K562 (cell line): Measurements from ENCODE around the gene VPS13D. TPM values are rescaled to one million over a fixed set of nuclear protein-coding genes. Genes with fewer than 3 reads are reported as not detected.

Experiments used
- ATAC-seq: fragments of 200-7000 bp; cut with Tn5 transposase; 3 replicates; pipeline ENCODE4 v1.9.1; 2020; ENCODE audit warnings: moderate library complexity
- BruUV-seq: library from RNA; stranded (reverse); fragments of 400-500 nt; replicated peaks from 2 replicates; lab custom pipeline; 2021; lab: Mats Ljungman, UMichigan
- CTCF ChIA-PET: fragments of 300-600 bp; formaldehyde crosslinking; extraction: SDS; loops from one replicate; lab custom pipeline; 2021; ENCODE audit warnings: low intra/inter-chr PET ratio; lab: Yijun Ruan, JAX
- POLR2A ChIA-PET: fragments of 300-600, 350-650 bp; sonication (Branson Sonifier 250); formaldehyde crosslinking; extraction: SDS; loops from one replicate; lab custom pipeline; 2021; ENCODE audit warnings: antibody characterized with exemption, inconsistent platforms; lab: Yijun Ruan, JAX
- DNase-seq, 4 experiments: peaks; one replicate each; pipeline versions ENCODE4 v3.0.0 to v3.0.0-alpha.2; 2011 to 2018; ENCODE audit warnings: low spot score in 3 of 4, mixed read lengths in 3 of 4; ENCODE audit errors: extremely low read depth in 1 of 4
- FAIRE-seq: peaks from 2 replicates; lab custom pipeline; 2011; peaks lifted over from hg19 to GRCh38; lab: Jason Lieb, UNC
- H2AFZ ChIP-seq: 2 replicates; pipeline ENCODE4 v1.6.0; 2011; ENCODE audit warnings: low read depth, low read length, control low read depth, inconsistent platforms
- H3K27ac ChIP-seq: fragments of 200-600 bp; 3 replicates; pipeline ENCODE4 v1.8.0; 2011; ENCODE audit warnings: low read depth, mild to moderate bottlenecking, control low read depth, inconsistent platforms, low read length, moderate library complexity, mixed read lengths; ENCODE audit errors: extremely low read depth
- H3K27me3 ChIP-seq, 2 experiments: fragments of 300-600 bp in 1 of 2; 2 replicates in 1 of 2; 3 replicates in 1 of 2; pipeline versions ENCODE4 v1.6.0 to v1.8.0; 2011; ENCODE audit warnings: inconsistent platforms in 2 of 2, low read length in 2 of 2, mild to moderate bottlenecking in 1 of 2, mixed read lengths in 1 of 2, moderate library complexity in 1 of 2; ENCODE audit not compliant: control insufficient read depth in 2 of 2, insufficient read depth in 2 of 2
- H3K36me3 ChIP-seq: fragments of 300-600 bp; 3 replicates; pipeline ENCODE4 v1.8.0; 2011; ENCODE audit warnings: mild to moderate bottlenecking, low read length, inconsistent platforms; ENCODE audit not compliant: control insufficient read depth, insufficient read depth
- H3K4me1 ChIP-seq, 2 experiments: fragments of 200-600 bp in 1 of 2; replicated peaks in 1 of 2; 2 replicates in 1 of 2; 3 replicates in 1 of 2; pipeline versions ENCODE4 v1.5.1 to v1.8.0; 2011; ENCODE audit warnings: inconsistent platforms in 2 of 2, low read length in 2 of 2, mild to moderate bottlenecking in 1 of 2, mixed read lengths in 1 of 2, moderate library complexity in 1 of 2; ENCODE audit not compliant: control insufficient read depth in 2 of 2, insufficient read depth in 2 of 2
- H3K4me2 ChIP-seq: 2 replicates; pipeline ENCODE4 v1.6.1; 2011; ENCODE audit warnings: low read length, control low read depth, inconsistent platforms, mixed read lengths; ENCODE audit not compliant: insufficient read depth
- H3K4me3 ChIP-seq: fragments of 200-600 bp; sonication (generic), shearing (Covaris generic); 2 replicates; pipeline ENCODE4 v1.5.1; 2016; ENCODE audit warnings: control low read depth, inconsistent platforms
- H3K79me2 ChIP-seq: fragments of 200-600 bp; 3 replicates; pipeline ENCODE4 v1.8.0; 2011; ENCODE audit warnings: low read length, inconsistent platforms; ENCODE audit not compliant: control insufficient read depth, insufficient read depth
- H3K9ac ChIP-seq, 2 experiments: 2 replicates each; pipeline versions ENCODE4 v1.6.0 to v1.6.1; 2011; ENCODE audit warnings: low read depth in 2 of 2, low read length in 2 of 2, control low read depth in 1 of 2, inconsistent platforms in 1 of 2, mild to moderate bottlenecking in 1 of 2, mixed read lengths in 1 of 2; ENCODE audit not compliant: insufficient read depth in 1 of 2
- H3K9me1 ChIP-seq: one replicate; pipeline ENCODE4 v1.6.0; 2011; ENCODE audit warnings: inconsistent platforms, mild to moderate bottlenecking, low read length, moderate library complexity; ENCODE audit not compliant: control insufficient read depth, insufficient read depth
- H3K9me3 ChIP-seq: replicated peaks from 2 replicates; pipeline ENCODE4 v1.5.1; 2011; ENCODE audit warnings: low read depth, low read length, inconsistent platforms; ENCODE audit not compliant: control insufficient read depth, insufficient read depth
- H4K20me1 ChIP-seq: replicated peaks from 2 replicates; pipeline ENCODE4 v1.6.1; 2011; ENCODE audit warnings: low read length, inconsistent platforms, mixed read lengths; ENCODE audit not compliant: control insufficient read depth, insufficient read depth
- BCOR ChIP-seq: fragments of 450-650 bp; IDR thresholded peaks from 2 replicates; pipeline ENCODE4 v1.6.1; 2016
- CHCHD3 ChIP-seq: fragments of 250-450 bp; sonication (Bioruptor Pico); IDR thresholded peaks from 2 replicates; pipeline ENCODE4 v2.1.2; 2022; ENCODE audit warnings: mild to moderate bottlenecking
- HNRNPLL ChIP-seq: fragments of 200-400 bp; formaldehyde crosslinking; IDR thresholded peaks from 2 replicates; pipeline ENCODE4 v1.6.1; 2017; ENCODE audit warnings: low read length, low read depth, mild to moderate bottlenecking; ENCODE audit not compliant: poor library complexity, severe bottlenecking
- KDM1A ChIP-seq, 2 experiments: fragments of 450-650 bp; IDR thresholded peaks; 2 replicates each; pipeline ENCODE4 v1.6.1; 2016; ENCODE audit warnings: mild to moderate bottlenecking in 2 of 2
- KDM4B ChIP-seq, 2 experiments: fragments of 450-650 bp in 1 of 2; sonication (generic) in 1 of 2; IDR thresholded peaks; 2 replicates each; pipeline ENCODE4 v1.6.1; 2016 to 2017; ENCODE audit warnings: borderline replicate concordance in 2 of 2, antibody characterized with exemption in 1 of 2, low read depth in 1 of 2, mild to moderate bottlenecking in 1 of 2
- KLF1 ChIP-seq: fragments of 450-650 bp; IDR thresholded peaks from 2 replicates; pipeline ENCODE4 v1.6.1; 2016; ENCODE audit warnings: missing genetic modification characterization, missing compliant biosample characterization
- RBM25 ChIP-seq: fragments of 200-400 bp; formaldehyde crosslinking; IDR thresholded peaks from 2 replicates; pipeline ENCODE4 v1.6.1; 2018; ENCODE audit warnings: low read length, low read depth, moderate library complexity; ENCODE audit not compliant: severe bottlenecking
- TSC22D4 ChIP-seq: fragments of 450-650 bp; IDR thresholded peaks from 2 replicates; pipeline ENCODE4 v1.6.1; 2016; ENCODE audit warnings: missing genetic modification characterization, missing biosample characterization, control low read depth
- ZFP36 ChIP-seq: fragments of 150-350 bp; IDR thresholded peaks from 2 replicates; pipeline ENCODE4 v1.6.1; 2018; ENCODE audit warnings: low read length, low read depth; ENCODE audit not compliant: partially characterized antibody
- ZKSCAN8 ChIP-seq: fragments of 200-800 bp; sonication (Bioruptor generic); IDR thresholded peaks from 2 replicates; pipeline ENCODE4 v1.6.1; 2016; ENCODE audit warnings: missing genetic modification characterization, missing compliant biosample characterization
- ZNF133 ChIP-seq: fragments of 250-450 bp; sonication (Bioruptor Pico); IDR thresholded peaks from 2 replicates; pipeline ENCODE4 v1.4.0; 2020; ENCODE audit warnings: mild to moderate bottlenecking
- WGBS: fragments of 100-300 bp; shearing (Covaris generic); methylation state at CpG from one replicate; pipeline ENCODE4 v1.1.6; 2016; ENCODE audit warnings: low coverage, mixed read lengths; ENCODE audit not compliant: insufficient coverage; ENCODE audit errors: missing lambda C conversion rate; 5-methylcytosine and 5-hydroxymethylcytosine counted together
- in situ Hi-C: fragments of 300-500 bp; cut with MboI; formaldehyde crosslinking; loops from 4 replicates; pipeline ENCODE4 v1.15.0; 2018; ENCODE audit warnings: inconsistent platforms, mixed read lengths
- intact Hi-C: fragments of 100-400 bp; cut with micrococcal nuclease; formaldehyde crosslinking; loops from 2 replicates; pipeline ENCODE4 v1.14.2; 2022
- polyA plus RNA-seq, 8 experiments: library from polyadenylated mRNA; depleted of rRNA in 4 of 8; stranded (reverse) in 5 of 8; unstranded in 3 of 8; fragments of >200 nt; fragmentation: Nextera tagmentation in 2 of 8; fragmentation: Illumina TruSeq in 1 of 8; extraction: Ambion mirVana in 2 of 8; extraction: Trizol in 1 of 8; gene quantifications; 2 replicates each; pipeline versions ENCODE4 v1.2.1 to v1.2.3, GENCODE V29; 2011 to 2014; ENCODE audit warnings: inconsistent platforms in 1 of 8, missing spikeins in 1 of 8
- total RNA-seq, 7 experiments: library from RNA; depleted of rRNA in 6 of 7; stranded (reverse); fragments of >200 nt in 6 of 7; fragmentation: Illumina TruSeq in 2 of 7; extraction: Trizol in 2 of 7; gene quantifications; 2 replicates each; pipeline versions ENCODE4 v1.2.1 to v1.2.3, GENCODE V29; 2011 to 2021; ENCODE audit warnings: low replicate concordance in 1 of 7
- TF ChIP-seq, protein P1 (sequence below): fragments of 250-450 bp; sonication (Bioruptor Pico); IDR thresholded peaks from 2 replicates; pipeline ENCODE4 v1.8.0; 2021; ENCODE audit warnings: mild to moderate bottlenecking, moderate library complexity
- TF ChIP-seq, protein P2 (sequence below): fragments of 250-450 bp; sonication (Bioruptor Pico); IDR thresholded peaks from 2 replicates; pipeline ENCODE4 v1.4.0; 2020; ENCODE audit warnings: mild to moderate bottlenecking, moderate library complexity

The VPS13D gene
- total and polyA plus RNA-seq, 9 of the 15 experiments (the other 6 are each of a cell fraction or from before 2014, with no cell fraction given): 6.1 to 51.5 (median 38.5) TPM

DNA sequence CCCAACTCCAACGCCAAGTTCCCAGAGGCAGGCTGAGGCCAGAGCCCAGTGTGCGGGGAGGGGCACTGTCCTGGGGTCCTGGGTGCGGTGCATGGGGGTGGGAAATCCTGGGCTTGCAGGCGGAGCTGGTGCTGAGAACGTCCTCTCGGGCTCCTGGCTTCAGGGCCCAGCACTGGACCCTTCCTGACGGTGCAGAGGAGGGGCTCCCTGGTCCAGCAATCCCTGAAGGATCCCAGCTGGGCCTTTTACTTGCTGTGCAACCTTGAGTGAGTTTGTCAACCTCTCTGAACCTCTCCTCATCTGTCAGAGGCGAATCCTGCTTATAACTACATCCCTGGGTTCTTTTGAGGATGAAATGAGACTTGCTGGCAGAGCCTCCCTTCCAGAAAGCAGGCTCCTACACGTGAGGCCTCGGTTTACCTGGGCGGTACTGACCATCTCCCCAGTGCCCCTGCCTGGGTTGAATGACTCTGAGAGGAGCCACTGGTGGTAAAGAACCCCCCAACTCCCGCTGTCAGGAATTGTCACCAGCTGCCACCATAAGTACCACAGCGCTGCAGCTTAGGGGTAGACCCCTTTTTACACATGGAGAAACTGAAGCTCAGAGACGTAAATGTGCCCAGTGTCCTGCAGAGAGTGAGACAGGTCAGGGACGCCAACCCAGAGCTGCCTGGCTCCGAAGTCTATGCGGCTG lies 310.9 kb downstream of the VPS13D start:
- Histone ChIP-seq H3K9me1 (no peaks in the 10 kb centered on the region), H3K36me3 (no peaks in the 10 kb centered on the region), H3K4me2 (peak overlapping the region; percentile 40), H3K79me2 (no peaks in the 10 kb centered on the region), H3K27me3 (no peaks in the 10 kb centered on the region), H4K20me1 (no peaks in the 10 kb centered on the region), H3K27ac (peak overlapping the region; percentile 75), H3K9me3 (peaks cover 6% of the 10 kb centered on the region), H3K4me1 (peaks cover 34% of the 10 kb centered on the region in 2 experiments)
- intact Hi-C loops: no loop called here
- DNase-seq: no peak
- BruUV-seq: no TSS peak
- in situ Hi-C loops: no loop called here
- 82% methylated on average over 17 of the region's 17 CpGs for WGBS
- FAIRE-seq: no peak
- ATAC-seq: no peak
- CTCF ChIA-PET: no interaction called here
- TF ChIP-seq, protein P1, sequence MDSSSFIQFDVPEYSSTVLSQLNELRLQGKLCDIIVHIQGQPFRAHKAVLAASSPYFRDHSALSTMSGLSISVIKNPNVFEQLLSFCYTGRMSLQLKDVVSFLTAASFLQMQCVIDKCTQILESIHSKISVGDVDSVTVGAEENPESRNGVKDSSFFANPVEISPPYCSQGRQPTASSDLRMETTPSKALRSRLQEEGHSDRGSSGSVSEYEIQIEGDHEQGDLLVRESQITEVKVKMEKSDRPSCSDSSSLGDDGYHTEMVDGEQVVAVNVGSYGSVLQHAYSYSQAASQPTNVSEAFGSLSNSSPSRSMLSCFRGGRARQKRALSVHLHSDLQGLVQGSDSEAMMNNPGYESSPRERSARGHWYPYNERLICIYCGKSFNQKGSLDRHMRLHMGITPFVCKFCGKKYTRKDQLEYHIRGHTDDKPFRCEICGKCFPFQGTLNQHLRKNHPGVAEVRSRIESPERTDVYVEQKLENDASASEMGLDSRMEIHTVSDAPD (CRISPR knock-in tag): no peak
- TF ChIP-seq CHCHD3: no peak
- TF ChIP-seq ZKSCAN8: no peak
- 0 out of 2 replicates have a peak, but pooled peaks have one; percentile 19 for TF ChIP-seq KLF1 (tag)
- TF ChIP-seq, protein P2, sequence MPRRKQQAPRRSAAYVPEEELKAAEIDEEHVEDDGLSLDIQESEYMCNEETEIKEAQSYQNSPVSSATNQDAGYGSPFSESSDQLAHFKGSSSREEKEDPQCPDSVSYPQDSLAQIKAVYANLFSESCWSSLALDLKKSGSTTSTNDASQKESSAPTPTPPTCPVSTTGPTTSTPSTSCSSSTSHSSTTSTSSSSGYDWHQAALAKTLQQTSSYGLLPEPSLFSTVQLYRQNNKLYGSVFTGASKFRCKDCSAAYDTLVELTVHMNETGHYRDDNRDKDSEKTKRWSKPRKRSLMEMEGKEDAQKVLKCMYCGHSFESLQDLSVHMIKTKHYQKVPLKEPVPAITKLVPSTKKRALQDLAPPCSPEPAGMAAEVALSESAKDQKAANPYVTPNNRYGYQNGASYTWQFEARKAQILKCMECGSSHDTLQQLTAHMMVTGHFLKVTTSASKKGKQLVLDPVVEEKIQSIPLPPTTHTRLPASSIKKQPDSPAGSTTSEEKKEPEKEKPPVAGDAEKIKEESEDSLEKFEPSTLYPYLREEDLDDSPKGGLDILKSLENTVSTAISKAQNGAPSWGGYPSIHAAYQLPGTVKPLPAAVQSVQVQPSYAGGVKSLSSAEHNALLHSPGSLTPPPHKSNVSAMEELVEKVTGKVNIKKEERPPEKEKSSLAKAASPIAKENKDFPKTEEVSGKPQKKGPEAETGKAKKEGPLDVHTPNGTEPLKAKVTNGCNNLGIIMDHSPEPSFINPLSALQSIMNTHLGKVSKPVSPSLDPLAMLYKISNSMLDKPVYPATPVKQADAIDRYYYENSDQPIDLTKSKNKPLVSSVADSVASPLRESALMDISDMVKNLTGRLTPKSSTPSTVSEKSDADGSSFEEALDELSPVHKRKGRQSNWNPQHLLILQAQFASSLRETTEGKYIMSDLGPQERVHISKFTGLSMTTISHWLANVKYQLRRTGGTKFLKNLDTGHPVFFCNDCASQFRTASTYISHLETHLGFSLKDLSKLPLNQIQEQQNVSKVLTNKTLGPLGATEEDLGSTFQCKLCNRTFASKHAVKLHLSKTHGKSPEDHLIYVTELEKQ (CRISPR knock-in tag): no peak
- peak; percentile 59 for TF ChIP-seq RBM25
- TF ChIP-seq KDM1A (IDR thresholded peaks at IDR 0.05): peak in 1 of 2 experiments; percentile 69; a peak in 2 of 4 replicates
- peak; percentile 74 for TF ChIP-seq ZFP36
- no peak for TF ChIP-seq TSC22D4 (tag)
- no peak for TF ChIP-seq ZNF133 (CRISPR knock-in tag)
- peak; percentile 91 for TF ChIP-seq BCOR
- TF ChIP-seq HNRNPLL: peak; percentile 6
- TF ChIP-seq KDM4B (IDR thresholded peaks at IDR 0.05; ENCODE audit: borderline replicate concordance in 2 of 2, low read depth in 1 of 2): 0 out of 4 replicates have a peak, but pooled peaks of 1 of the 2 experiments have one; percentile 1
- TF ChIP-seq, all 486 proteins: peak for 7
- Histone ChIP-seq H2AFZ (peak overlapping the region; percentile 88), H3K9ac (peak overlapping the region; percentile 48 to 88), H3K4me3 (no peak overlapping the region)
- POLR2A ChIA-PET: interaction anchor here (0.5 to 2.3 kb wide), 9 partner anchors 9 to 631 kb away, joined by 3 to 15 read pairs (median 4); no protein-coding TSS in a partner anchor
